Neural progenitor cell (in vitro differentiated cells): ENCODE measurements around the gene ZNF341.
A peak's percentile ranks its signal among the peaks of the same experiment; 100 is the strongest.

ENCODE experiments used
- CTCF ChIP-seq: fragments of 200-600 bp; sonication (generic); IDR thresholded peaks from 2 replicates; pipeline ENCODE4 v1.5.1; 2017; ENCODE audit warnings: antibody characterized with exemption, mild to moderate bottlenecking
- EZH2 ChIP-seq: fragments of 200-600 bp; sonication (generic); IDR thresholded peaks from 2 replicates; pipeline ENCODE4 v1.6.1; 2017; ENCODE audit warnings: antibody characterized with exemption, mild to moderate bottlenecking, moderate library complexity
- EZH2phosphoT487 ChIP-seq: fragments of 200-600 bp; sonication (generic); IDR thresholded peaks from 2 replicates; pipeline ENCODE4 v1.6.1; 2017; ENCODE audit warnings: antibody characterized with exemption

DNA sequence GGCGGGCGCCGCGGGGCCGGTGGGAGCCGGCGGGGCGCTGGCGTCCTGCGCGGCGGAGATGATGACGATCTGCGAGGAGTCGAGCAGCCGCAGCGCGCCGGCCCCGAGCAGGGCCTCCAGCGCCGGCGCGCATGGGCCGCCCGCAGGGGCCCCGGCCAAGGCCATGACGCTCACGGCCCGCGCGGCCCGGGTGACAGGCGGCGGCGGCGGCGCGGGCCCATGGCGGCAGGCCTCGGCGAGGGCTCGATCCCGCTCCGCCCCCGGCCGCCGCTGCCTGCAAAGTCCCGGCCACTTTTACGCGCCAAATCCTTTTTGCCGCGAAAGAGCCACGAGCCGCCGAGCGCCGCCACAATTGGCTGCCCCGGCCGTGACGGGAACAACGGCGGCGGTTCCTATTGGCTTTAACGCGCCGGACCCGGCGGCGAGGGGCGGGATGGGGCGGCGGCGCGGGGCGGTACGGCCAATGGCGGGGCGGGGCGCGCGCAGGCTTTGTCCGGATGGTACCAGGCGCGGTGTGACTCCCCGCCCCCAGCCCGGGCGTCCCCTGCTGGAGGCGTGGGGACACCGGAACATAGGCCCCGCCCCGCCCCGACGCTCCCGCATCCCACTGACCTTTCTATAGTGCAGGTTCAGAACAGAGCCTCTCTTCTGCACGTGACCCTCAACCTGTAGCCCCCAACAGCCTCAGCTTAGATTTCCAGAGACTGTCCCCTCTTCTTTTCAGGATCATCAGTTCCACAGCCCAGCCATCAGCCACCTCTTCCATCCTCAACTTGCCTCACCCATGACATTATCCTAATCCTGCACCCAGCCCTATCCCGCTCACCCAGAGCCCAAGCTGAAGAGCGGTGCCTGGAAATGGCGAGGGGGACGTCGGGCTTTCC is 45.5 kb upstream of the ZNF341 start, which contains the start of gene E2F1:
- TF ChIP-seq CTCF (peak; percentile 34), EZH2phosphoT487 (no peak), EZH2 (no peak)
